Loucy (cell line): ENCODE data around the gene PDE6B.
"Not testable (repeated sequence)": the region's sequence is repeated elsewhere in the genome, so short reads cannot be mapped to it uniquely, and the experiment has no call there.

Source experiments
- H2AFZ ChIP-seq: fragments of 200-600 bp; sonication (generic); 2 replicates; pipeline ENCODE4 v1.6.0; 2016; ENCODE audit warnings: antibody characterized with exemption, mild to moderate bottlenecking, low read length, moderate library complexity
- H3F3A ChIP-seq: fragments of 200-600 bp; 2 replicates; pipeline ENCODE4 v1.6.0; 2016; ENCODE audit warnings: antibody characterized with exemption, low read depth, mild to moderate bottlenecking
- H3K27me3 ChIP-seq: fragments of 200-600 bp; sonication (generic); 2 replicates; pipeline ENCODE4 v1.6.1; 2014; ENCODE audit warnings: low read length, mild to moderate bottlenecking; ENCODE audit not compliant: insufficient read depth, poor library complexity, severe bottlenecking
- H3K36me3 ChIP-seq: fragments of 200-600 bp; sonication (generic); 2 replicates; pipeline ENCODE4 v1.6.1; 2016; ENCODE audit warnings: low read length; ENCODE audit not compliant: insufficient read depth
- H3K4me1 ChIP-seq: fragments of 200-600 bp; sonication (generic); 2 replicates; pipeline ENCODE4 v1.5.1; 2014; ENCODE audit warnings: low read length, mild to moderate bottlenecking; ENCODE audit not compliant: insufficient read depth, poor library complexity, severe bottlenecking
- H3K4me2 ChIP-seq: fragments of 200-600 bp; sonication (generic); 2 replicates; pipeline ENCODE4 v1.6.0; 2014; ENCODE audit warnings: antibody characterized with exemption, low read length, low read depth, mild to moderate bottlenecking; ENCODE audit not compliant: poor library complexity, severe bottlenecking
- H3K4me3 ChIP-seq: fragments of 200-600 bp; sonication (generic); 2 replicates; pipeline ENCODE4 v1.5.1; 2014; ENCODE audit warnings: low read length, mild to moderate bottlenecking, mixed read lengths; ENCODE audit not compliant: poor library complexity, severe bottlenecking
- H3K79me2 ChIP-seq: fragments of 200-600 bp; sonication (generic); 2 replicates; pipeline ENCODE4 v1.6.1; 2014; ENCODE audit warnings: low read length; ENCODE audit not compliant: insufficient read depth
- H3K9ac ChIP-seq: fragments of 200-600 bp; sonication (generic); 2 replicates; pipeline ENCODE4 v1.6.0; 2014; ENCODE audit warnings: mild to moderate bottlenecking, low read depth, low read length, moderate library complexity; ENCODE audit not compliant: poor library complexity, severe bottlenecking
- H3K9me2 ChIP-seq: fragments of 200-600 bp; sonication (generic); replicated peaks from 2 replicates; pipeline ENCODE4 v1.6.1; 2016; ENCODE audit warnings: low read depth, low read length, mixed read lengths
- H3K9me3 ChIP-seq: fragments of 200-600 bp; sonication (generic); 2 replicates; pipeline ENCODE4 v1.6.1; 2014; ENCODE audit warnings: mild to moderate bottlenecking, antibody characterized with exemption, low read length, low read depth; ENCODE audit not compliant: insufficient read depth
- H4K20me1 ChIP-seq: fragments of 200-600 bp; sonication (generic); 2 replicates; pipeline ENCODE4 v1.6.0; 2014; ENCODE audit warnings: antibody characterized with exemption, low read length, mild to moderate bottlenecking; ENCODE audit not compliant: insufficient read depth, poor library complexity, severe bottlenecking
- CTCF ChIP-seq: fragments of 200-600 bp; sonication (generic); conservative IDR thresholded peaks from 2 replicates; pipeline ENCODE4 v1.5.1; 2014; ENCODE audit warnings: mild to moderate bottlenecking, antibody characterized with exemption, low read length
- EZH2phosphoT487 ChIP-seq: fragments of 200-600 bp; IDR thresholded peaks from 2 replicates; pipeline ENCODE4 v1.6.1; 2018; ENCODE audit warnings: antibody characterized with exemption, mild to moderate bottlenecking, moderate library complexity, borderline replicate concordance

PDE6B gene

GRCh38 chr4:666822-667544, 41.6 kb downstream of the PDE6B start:
- no peaks in the 10 kb centered on the region for H3K9me3 ChIP-seq

GRCh38 chr4:667545-667925, 42.2 kb downstream of the PDE6B start:
- no peak overlapping the region for H2AFZ ChIP-seq

More at GRCh38 chr4:666822-667544, 41.6 kb downstream of the PDE6B start:
- no peak for TF ChIP-seq CTCF
- TF ChIP-seq EZH2phosphoT487: no peak
- Histone ChIP-seq H3K4me3 (no peak overlapping the region), H3K79me2 (peaks cover 13% of the 10 kb centered on the region; the same call in 1 of the 2 replicates), H3K36me3 (peaks cover 5% of the 10 kb centered on the region; the same call in 1 of the 2 replicates), H3K4me1 (peaks cover 14% of the 10 kb centered on the region), H3F3A (no peaks in the 10 kb centered on the region), H3K27me3 (no peaks in the 10 kb centered on the region), H3K9ac (no peak overlapping the region), H3K4me2 (no peak overlapping the region), H3K9me2 (no peaks in the 10 kb centered on the region), H4K20me1 (no peaks in the 10 kb centered on the region), H2AFZ (no peak overlapping the region)

GRCh38 chr4:668219-668618, 42.8 kb downstream of the PDE6B start:
- H3K36me3 ChIP-seq, H3K4me3 ChIP-seq, H3K9me3 ChIP-seq, H3K4me2 ChIP-seq, H3F3A ChIP-seq, H3K9ac ChIP-seq, H4K20me1 ChIP-seq, H3K9me2 ChIP-seq, H2AFZ ChIP-seq, H3K27me3 ChIP-seq: not testable (repeated sequence)
- Histone ChIP-seq H3K79me2 (peaks cover 25% of the 10 kb centered on the region), H3K4me1 (peaks cover 13% of the 10 kb centered on the region)

More at GRCh38 chr4:667545-667925, 42.2 kb downstream of the PDE6B start:
- peaks cover 8% of the 10 kb centered on the region; the same call in 1 of the 2 replicates for H3K36me3 ChIP-seq
- no peak overlapping the region for H3K9ac ChIP-seq
- H3K4me3 ChIP-seq: no peak overlapping the region
- H3F3A ChIP-seq: no peaks in the 10 kb centered on the region
- peaks cover 18% of the 10 kb centered on the region; the same call in 1 of the 2 replicates for H3K79me2 ChIP-seq
- no peaks in the 10 kb centered on the region for H3K9me2 ChIP-seq
- peaks cover 14% of the 10 kb centered on the region for H3K4me1 ChIP-seq
- H3K4me2 ChIP-seq: no peak overlapping the region
- TF ChIP-seq CTCF: no peak
- TF ChIP-seq EZH2phosphoT487: no peak
- no peaks in the 10 kb centered on the region for H3K9me3 ChIP-seq
- no peaks in the 10 kb centered on the region for H4K20me1 ChIP-seq
- H3K27me3 ChIP-seq: no peaks in the 10 kb centered on the region

- not testable (repeated sequence) for H3F3A ChIP-seq, H3K9me3 ChIP-seq, H3K9me2 ChIP-seq
Measured at GRCh38 chr4:669806-670559, 44.6 kb downstream of the PDE6B start.

More at GRCh38 chr4:669806-670559, 44.6 kb downstream of the PDE6B start:
- not testable (repeated sequence) for H3K9ac ChIP-seq, H3K4me2 ChIP-seq, H3K4me3 ChIP-seq, H3K27me3 ChIP-seq, H2AFZ ChIP-seq, H3K4me1 ChIP-seq, H3K36me3 ChIP-seq, H4K20me1 ChIP-seq
- H3K79me2 ChIP-seq: peaks cover 23% of the 10 kb centered on the region
